NAMALWA (cell line): ENCODE results near the gene KRTAP20-1.

Experiments used
- DNase-seq: peaks from one replicate; pipeline ENCODE4 v3.0.0-alpha.2; 2015; ENCODE audit warnings: low spot score

Gene KRTAP20-1, protein sequence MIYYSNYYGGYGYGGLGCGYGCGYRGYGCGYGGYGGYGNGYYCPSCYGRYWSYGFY

DNA sequence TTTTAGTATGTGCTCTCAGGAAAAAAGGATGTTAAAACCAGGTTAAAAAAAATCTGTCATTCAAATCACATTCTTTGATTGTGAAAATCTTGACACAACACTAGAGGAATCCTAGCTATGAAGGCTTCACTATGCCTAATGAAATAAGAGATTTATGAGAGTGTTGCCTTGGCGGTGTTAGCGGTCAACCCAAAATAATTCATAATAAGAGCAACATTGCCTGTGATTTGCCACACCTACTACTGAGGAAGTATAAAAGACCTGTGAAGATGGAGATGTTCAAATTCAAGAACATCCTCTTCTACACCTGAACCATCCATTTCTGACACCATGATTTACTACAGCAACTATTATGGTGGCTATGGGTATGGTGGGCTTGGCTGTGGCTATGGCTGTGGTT, at the start of gene KRTAP20-1:
TSS of gene KRTAP20-1 (plus strand) at position 301 of the 400 bp plus-strand sequence. CDS start at position 331, 30 bp downstream.
- DNase-seq, result no peak

DNA sequence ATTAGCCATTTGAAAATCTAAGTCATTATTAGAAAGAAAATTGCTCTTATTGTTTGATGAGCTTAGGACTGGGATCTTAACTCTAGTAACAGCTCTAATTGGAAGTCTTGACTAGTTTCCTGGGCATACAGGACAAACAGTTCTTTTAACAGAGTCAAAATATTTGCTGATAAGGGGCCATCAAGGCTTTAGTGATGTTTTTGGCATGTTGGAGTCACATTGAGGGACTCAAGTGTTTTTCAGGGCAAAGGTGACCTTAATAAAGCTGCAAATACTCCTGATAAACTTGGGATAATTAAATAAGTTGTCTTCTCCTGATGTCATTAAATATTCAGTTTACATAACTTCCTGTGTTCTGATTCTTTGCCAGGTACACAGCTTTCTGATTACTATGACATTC, 48.6 kb upstream of the KRTAP20-1 start:
- DNase-seq, result no peak

DNA sequence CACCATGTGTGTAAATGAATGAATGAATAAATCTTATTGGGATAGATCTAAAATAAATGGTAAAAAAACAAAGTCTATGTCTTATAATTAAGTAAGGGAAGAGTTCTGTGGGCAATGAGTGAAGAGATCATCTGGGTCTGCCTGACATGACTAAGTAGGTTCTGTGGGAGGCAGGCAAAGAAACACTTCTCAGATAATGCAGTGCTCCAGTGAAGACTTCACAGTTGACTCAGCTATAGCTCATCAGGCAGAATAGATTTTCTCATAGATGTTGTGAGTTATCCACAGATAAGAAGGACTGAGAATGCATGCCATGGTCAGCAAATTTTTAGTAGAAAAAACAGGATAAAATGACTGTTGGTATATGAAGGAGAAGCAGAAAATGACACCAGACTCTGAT, 38.5 kb upstream of the KRTAP20-1 start:
- DNase-seq, result no peak

DNA sequence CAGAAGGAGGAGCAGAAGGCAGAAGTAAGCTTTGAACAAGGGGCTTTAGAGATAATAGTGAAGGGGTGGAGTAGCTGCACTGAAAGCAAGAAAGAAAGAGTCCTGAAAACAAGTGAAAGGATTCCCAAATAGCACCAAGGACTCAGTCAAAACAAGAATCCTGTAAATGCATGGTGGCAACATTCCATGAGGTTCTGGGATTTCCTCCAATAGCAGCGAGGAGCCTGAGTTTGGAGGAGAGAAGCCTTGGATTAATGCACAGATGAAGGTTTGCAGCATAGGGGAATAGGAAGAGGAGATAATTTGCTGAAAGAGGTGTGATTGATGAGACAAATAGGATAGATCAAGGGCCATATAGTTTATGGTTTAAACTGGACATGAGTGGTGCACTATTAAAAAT, 36.9 kb upstream of the KRTAP20-1 start:
- no peak for DNase-seq

DNA sequence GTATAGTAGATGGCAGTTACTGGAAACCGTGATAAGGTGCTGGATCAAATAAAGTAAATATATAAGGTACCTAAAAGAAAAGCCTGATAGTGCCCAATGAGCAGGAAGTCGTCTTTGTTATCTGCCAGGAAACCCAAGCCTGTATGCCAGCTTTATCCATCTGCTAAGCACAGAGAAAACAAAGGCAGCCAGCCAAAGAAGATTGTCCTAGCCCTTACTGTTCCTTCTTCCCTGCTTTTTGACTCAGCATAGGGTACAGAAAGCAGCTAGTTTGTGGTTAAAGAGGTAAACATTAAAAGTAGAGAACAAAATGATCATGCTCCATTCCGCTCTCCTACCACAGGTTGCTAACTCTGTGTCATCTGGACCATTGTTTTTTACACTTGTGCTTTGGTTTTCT, 36.1 kb upstream of the KRTAP20-1 start:
- DNase-seq, result no peak

DNA sequence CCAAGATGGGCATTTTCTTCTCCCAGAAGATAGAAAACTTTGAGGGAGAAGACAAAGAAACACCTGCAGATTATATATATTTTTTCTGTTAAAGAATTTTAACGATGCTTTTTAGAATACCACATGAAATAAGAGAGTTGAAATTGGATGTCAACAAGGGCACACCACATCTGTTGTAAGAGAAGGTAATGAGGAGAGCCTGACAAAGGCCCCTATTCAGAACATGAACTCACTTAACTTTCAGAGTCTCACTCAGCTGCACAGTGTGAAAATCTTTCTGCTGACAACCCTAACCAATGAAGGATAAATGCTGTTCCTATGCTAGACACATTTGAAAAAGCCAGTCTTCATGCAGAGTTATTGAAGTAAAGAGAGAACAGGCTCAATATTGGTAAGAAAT, 33.4 kb upstream of the KRTAP20-1 start:
- no peak for DNase-seq

DNA sequence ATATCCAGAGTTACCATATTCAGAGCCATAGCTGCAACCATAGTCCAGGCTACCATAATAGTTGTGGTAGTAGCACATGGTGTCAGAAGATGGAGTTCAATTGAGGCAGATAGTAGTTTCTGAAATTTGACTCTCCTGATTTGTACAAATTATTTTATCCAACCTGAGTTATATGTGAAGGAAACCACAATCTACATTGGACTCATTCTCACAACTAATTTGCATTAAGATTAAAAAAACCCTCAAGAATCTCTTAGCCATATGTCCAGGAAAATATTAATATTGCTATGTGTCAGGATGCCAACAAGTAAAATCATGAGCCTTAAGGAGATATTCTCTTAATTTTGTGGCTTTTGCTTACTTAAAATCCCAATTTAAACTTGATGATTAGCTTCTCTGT, 25.9 kb upstream of the KRTAP20-1 start, which contains the start of gene KRTAP22-2:
TSS of gene KRTAP22-2 (minus strand) at position 101 of the 400 bp plus-strand sequence.
- DNase-seq, result no peak

DNA sequence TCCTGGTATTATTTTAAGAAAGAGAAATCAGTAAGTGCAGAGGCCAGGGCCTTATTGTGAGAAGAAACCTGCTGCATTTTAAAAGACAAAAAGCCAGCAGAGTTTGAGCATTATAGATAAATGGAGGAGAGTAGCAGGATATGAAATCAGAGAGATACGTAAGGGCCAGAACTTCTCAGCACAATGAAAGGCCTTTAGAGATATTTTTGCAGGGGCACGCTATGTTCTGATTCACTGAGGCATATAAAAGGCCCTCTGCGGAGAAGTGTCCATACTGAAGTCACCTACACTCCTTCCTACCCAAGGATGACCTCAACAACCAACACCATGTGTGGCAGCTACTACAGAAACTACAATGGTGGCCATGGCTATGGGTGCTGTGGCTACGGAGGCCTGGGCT, 24.1 kb upstream of the KRTAP20-1 start, which contains the start of gene KRTAP6-3:
TSS of gene KRTAP6-3 (plus strand) at position 301 of the 400 bp plus-strand sequence. CDS start at position 307, 6 bp downstream.
- DNase-seq, result no peak

DNA sequence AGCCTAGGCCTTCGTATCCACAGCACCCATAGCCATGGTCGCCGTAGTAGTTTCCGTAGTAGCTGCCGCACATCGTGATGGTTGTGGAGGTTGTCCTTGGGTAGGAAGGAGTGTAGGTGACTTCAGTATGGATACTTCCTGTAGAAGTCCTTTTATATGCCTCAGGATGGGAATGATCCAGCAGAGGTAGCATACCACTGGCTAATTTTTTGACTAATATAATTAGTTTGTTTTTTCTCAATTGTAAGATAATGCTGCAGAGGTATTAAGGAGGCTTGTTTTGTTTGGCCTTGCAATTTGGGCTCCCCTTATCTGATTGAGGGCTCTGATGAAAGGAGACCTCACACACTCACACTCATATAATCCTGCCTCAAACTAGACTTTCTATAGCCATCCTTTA, 17.4 kb upstream of the KRTAP20-1 start, which contains the start of gene KRTAP6-2:
TSS of gene KRTAP6-2 (minus strand) at position 101 of the 400 bp plus-strand sequence. CDS start at position 73, 28 bp downstream.
- no peak for DNase-seq

DNA sequence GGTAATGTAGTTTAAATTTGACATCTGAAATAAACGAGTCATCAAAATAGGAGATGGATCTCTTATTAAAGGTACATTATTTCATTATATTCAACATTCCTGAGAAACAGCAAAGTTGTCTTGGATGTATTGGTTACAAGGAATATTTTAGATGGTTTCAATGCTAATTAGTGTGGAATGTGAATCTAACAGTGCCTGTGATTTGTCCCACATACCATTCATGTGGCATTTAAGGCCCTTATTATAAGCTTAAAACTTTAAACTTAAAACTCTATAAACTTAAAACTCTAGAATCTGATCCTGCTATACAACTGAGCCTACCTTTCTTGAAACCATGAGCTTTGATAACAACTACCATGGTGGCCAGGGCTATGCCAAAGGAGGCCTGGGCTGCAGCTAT, 15.4 kb upstream of the KRTAP20-1 start, which contains the start of gene KRTAP22-1:
TSS of gene KRTAP22-1 (plus strand) at position 301 of the 400 bp plus-strand sequence.
- DNase-seq, result no peak

DNA sequence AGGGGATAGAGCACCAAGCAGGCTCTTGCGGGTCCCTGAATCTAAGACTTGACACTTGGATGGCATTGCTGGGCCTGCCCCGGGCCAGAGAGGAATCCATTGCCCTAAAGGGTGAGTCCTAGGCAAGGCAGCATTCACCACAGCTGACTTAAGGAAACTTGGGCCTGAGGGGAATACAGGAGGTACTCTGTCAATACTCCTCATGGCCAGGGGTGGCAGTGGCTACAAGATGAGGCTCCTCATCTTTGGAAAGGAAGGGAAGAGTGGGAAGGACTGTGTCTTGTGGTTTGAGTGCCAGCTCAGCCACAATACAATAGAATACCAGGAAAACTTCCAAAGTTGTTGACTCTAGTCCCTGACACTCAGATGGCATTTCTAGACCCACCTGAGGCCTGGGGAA, 10.3 kb upstream of the KRTAP20-1 start:
- DNase-seq, result no peak

DNA sequence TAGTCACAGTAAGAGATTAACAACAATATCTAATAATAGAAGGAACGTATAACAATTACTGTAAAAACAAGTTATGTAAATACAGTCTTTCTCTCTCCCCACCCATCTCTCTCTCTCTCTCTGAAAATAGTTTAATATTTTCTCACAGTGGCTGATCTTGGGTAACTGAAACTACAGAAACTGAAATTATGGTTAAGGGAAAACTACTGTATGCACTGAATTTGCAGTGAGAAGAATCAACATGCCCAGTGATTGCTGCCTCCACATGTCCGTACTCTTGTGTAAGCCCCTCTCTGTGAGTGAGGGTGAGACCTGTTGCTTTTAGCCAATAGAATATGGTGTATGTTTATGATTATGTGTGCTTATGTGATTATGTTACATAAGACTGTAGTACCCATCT, 4.1 kb upstream of the KRTAP20-1 start:
- DNase-seq, result no peak

DNA sequence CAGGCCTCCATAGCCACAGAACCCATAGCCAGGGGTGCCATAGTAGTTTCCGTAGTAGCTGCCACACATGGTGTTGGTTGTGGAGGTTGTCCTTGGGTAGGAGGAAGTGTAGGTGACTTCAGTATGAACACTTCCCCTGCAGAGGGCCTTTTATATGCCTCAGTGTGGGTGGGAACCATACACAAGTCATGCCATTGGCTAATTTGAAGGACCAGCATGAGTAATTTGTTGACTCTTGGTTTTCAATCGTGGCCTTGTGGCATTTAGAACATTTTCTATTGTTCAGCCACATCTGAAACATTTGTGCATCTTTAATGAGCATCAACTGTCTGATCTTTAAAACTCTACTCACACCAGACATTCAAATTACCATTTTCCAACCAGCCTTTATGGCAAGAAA, 2.4 kb upstream of the KRTAP20-1 start, which contains the start of gene KRTAP6-1:
TSS of gene KRTAP6-1 (minus strand) at position 95 of the 400 bp plus-strand sequence. CDS start at position 69, 26 bp downstream.
- no peak for DNase-seq

DNA sequence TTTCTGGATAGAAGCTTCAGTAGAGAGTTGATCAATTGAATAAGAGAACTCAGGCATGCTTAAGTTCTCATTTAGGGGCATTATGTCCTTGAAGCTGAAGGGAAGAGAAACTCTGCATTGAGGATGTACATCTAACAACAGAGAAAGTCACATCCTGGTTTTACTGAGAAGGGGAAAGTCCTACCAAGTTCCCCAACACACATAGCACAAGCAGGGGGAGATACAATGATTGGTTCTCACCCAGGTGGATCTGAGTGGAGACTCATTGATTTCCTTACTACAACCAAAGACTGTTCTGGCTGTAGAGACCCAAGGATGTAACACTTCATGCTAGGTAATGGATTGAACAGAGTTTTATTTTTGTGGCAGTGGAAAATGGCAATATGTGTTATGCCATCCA, 1.0 kb upstream of the KRTAP20-1 start:
- no peak for DNase-seq

DNA sequence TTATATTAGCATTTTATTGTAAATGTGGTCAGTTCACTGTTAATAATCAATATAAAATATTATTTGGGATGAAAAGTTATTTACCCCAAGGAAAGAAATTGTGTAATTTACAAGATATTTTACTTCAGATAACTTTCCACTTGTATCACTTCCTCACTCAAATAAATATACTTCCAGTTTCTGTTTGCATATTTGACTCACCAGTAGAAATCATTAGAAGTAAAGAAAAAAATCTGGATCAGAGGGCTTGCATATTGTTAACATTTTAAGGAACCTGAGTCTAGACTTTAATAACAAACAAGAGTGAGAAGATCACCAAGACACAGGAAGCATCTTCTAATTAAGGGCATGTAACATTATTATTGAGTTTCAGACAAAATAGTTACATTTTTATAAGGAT, 3.9 kb downstream of the KRTAP20-1 start:
- no peak for DNase-seq

DNA sequence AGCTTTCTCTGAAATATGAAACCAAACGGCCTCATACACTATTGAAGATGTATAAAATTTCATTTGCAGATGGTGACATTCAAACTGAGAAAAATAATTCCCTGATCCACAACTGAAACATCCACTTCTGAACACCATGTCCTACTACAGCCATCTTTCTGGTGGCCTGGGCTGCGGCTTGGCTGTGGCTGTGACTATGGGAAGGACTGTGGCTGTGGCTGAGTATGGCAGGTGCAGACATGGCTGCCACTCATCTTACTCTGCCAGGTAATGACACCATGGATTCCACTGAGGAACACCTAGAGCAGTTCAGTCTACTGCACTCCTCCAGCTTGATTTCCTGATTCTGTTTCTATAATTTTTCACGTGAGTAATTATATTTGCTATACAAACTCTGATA, 4.3 kb downstream of the KRTAP20-1 start, which contains the start of gene KRTAP20-4:
TSS of gene KRTAP20-4 (plus strand) at position 106 of the 400 bp plus-strand sequence.
- DNase-seq, result no peak

DNA sequence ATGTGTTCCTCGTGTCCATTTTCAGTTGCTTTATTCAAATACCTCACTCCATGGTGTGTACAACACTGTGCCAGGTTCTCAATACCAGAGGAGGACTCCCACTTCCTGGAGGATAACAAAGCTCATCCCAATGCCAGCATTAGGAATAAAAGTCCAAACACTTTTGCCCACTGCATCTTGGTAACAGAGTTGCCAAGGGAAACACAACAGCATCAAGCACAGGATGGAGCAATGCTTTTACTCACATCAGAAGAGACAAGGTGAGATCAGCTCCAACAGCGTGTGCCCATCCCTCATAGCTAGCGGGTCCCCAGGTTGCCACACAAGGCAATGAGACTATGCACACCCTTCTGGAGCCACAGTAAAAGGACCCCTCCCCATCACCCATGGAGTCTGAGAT, 7.1 kb downstream of the KRTAP20-1 start:
- no peak for DNase-seq

DNA sequence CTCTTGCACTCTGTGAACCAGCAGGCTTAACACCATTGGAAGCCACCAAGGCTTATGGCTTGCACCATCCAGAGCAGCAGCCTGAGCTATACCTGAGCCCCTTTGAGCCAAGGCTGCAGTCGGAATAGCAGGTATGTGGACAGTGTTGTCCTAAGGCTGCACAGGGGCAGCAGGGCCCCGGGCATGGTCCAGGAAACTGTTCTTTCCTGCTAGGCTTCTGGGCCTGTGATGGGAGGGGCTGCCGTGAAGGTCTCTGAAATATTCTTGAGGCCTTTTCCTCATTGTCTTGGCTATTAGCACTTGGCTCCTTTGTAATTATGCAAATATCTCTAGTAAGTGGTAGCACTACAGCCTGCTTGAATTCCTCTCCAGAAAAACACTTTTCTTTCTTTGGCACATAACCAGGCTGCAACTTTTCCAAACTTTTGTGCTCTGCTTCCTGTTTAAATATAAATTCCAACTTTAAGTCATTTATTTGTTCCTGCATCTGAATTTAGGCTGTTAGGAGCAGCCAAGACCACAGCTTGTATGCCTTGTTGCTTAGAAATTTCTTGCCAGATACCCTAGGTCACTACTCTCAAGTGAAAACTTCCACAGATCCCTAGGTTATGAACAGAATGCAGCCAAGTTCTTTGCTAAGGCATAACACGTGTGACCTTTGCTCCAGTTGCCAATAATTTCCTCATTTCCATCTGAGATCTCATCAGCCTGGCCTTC, 9.4 kb downstream of the KRTAP20-1 start:
- DNase-seq, result no peak

DNA sequence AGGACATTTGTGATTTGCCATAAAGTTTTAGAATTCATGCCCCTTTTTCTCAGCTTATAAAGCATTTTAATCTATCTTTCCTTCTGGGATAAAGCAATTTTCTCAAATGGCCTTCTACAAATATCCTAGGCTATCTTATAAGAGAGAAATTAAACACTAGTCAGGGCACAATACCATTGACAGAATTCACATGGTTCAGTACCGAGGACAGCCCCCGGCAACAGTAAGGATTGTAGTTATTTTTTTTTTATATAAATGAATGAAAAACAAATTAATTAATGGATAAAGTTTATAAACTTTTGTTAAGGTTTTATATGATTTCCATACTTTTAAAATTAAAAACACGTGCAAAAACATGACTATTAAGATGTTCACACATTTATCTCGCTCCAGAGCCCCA, 11.9 kb downstream of the KRTAP20-1 start:
- DNase-seq, result no peak

DNA sequence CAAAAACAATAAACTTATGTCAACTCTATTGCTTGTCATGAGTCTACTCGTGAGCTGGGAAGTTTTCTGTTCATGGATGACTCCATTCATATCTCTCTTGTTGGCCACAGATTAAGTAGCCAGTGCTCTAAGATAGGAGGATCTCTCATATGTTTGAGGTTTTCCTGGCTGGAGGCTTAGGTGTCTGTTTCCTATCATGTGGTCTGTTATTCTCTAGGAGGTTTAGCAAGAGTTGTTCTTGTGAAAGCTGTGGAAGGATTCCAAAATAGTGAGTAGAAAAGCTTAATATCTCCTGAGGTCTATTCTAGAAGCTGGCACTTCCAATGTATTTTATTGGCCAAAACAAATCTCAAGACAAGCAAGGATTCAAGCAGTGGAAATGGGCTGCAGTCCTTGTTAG, 13.0 kb downstream of the KRTAP20-1 start:
- DNase-seq, result no peak

DNA sequence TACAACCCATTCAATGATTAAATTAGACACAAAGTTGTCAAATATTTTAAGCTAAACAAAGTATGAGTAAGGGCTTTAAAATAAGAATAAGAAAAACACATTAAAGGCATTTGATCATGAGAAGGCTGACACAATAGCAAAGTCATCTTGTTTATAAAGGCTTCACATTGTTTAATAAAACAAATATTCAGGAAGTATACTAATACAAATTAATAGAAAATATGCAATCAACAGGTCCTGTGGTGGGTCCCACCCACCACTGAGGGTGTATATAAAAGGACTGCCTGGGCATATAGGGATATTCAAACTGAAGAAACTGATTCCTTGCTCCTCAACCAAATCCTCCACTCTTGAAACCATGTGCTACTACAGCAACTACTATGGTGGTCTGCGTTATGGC, 18.7 kb downstream of the KRTAP20-1 start, which contains the start of gene KRTAP20-2:
TSS of gene KRTAP20-2 (plus strand) at position 301 of the 400 bp plus-strand sequence. CDS start at position 359, 58 bp downstream.
- DNase-seq, result no peak

DNA sequence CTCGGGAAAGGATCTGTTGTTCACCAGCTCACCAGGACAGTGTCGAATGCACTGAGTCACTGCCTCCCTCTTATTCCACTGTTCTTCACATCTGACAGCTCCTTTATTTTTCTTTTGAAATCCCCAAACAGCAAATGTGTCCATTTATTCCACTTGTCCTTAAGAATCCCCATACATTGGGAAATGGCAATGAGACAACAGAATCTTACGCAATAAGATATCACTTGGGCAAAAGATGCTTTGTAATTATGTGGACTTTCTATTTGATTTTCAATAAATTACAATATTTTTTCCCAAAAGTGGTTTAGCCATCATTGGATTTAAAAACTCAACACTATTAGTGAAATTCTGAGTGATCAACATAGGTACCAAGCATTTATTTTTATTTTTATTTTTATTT, 22.5 kb downstream of the KRTAP20-1 start:
- DNase-seq, result no peak

DNA sequence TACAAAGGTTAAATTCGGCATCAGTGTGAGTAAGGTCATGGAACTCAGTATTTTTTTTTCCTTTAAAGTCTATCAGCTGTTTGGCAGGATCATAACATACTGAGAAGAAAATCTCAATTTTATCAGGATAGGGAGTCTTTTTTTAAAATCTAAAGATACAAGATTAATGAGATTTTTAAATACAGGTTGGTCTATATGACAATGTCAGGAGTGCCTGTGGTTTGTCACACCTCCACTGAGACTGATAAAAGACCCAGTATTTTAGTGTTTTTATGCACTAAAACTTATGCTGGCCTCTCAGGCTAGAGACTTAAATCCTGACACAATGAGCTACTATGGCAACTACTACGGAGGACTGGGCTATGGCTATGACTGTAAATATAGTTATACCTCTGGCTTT, 26.3 kb downstream of the KRTAP20-1 start, which contains the start of gene KRTAP20-3:
TSS of gene KRTAP20-3 (plus strand) at position 301 of the 400 bp plus-strand sequence.
- no peak for DNase-seq
